GM19193 (cell line): ENCODE results near the gene KIAA0040.

Source experiments
- POLR2A ChIP-seq: IDR thresholded peaks from 4 replicates; pipeline ENCODE4 v1.6.1; 2011; ENCODE audit not compliant: insufficient read depth, insufficient read length; ENCODE audit errors: extremely low read depth

The KIAA0040 gene

GRCh38 chr1:175209493-175209921 lies 16.9 kb upstream of the KIAA0040 start:
- TF ChIP-seq POLR2A: no peak

- peak; percentile 38 for TF ChIP-seq POLR2A
These were observed 16.4 kb upstream of the KIAA0040 start for GRCh38 chr1:175208773-175209492.

DNA sequence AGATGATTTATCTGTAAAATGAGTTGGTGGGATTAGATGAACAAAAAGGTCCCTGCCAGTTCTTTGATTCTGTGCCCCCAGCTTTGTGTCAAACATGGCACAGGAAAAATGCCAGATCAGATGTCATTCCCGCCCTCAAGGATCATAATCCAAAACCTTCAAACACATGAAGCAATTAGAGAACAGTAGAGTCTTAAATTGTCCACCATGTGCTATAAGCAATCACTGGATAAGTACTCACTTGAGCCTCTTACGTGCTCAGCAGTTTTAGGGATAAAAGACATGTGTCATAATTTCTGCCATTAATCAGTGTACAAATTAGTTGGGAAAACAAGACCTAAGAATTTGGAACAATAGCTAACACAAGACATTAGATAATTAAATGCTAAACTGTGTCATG lies 15.4 kb upstream of the KIAA0040 start:
- no peak for TF ChIP-seq POLR2A

DNA sequence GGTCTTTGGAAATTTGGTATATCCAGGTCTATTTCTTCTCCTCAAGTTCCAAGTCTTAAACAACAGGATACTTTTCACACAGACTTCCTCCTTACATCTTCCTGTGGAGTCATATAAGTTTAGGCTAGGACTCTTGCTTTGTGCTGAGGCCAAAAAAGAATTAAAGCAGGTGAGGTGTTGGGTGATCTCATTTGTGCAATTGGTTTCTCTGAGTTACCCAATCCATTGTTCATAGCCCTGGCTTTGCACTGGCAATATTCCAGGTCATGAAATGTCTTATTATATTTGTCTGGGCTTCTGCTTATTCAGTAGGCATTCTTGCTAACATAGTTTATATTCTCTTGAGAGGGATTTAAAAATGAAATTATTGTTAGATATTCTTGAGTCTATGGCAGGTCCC lies 14.1 kb upstream of the KIAA0040 start:
- TF ChIP-seq POLR2A: no peak

DNA sequence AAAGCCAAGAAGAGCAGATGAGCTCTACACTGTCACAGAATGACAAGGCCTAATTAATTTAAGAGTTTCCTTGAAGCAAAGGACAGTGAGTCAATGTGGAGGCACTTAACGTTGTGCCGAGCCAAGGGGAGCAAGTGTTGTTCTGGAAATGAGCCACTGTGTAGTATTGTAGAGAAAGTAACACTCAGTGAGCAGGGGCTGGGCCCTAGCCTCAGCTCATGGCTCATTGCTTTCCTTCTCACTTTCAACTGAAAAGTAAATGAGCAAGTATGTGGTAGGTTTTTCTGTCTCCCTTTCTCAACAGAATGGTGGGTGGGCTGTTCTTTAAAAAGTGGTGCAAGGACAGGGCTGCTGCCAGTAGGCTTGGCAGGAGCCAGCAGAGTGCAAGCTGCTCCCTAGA lies 11.8 kb upstream of the KIAA0040 start:
- TF ChIP-seq POLR2A: no peak

DNA sequence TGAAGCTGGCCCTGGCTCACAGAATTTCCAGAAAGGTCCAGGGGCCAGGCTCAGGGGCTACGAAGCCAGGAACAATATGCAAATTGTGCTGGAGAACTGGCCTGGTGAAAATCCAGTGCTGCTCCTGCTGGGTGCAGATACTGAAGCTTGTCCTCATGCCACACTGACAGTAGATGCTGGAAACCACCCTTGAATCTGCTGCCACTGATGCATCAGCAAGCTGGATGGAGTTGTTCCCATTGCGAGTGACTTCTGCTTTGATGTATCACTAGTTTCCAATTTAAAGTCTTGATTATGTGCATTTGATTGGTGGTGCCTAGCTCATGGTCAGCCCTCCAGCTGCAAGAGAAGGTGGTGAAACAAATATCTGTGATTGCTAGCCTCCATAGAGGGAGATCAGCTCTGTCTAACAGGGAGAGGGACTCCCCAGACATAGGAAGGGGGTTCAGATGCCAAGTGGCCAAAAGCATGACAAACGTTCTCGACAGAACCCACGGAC lies 11.0 kb upstream of the KIAA0040 start:
- TF ChIP-seq POLR2A: no peak

GRCh38 chr1:175200678-175201521 lies 8.3 kb upstream of the KIAA0040 start:
- no peak for TF ChIP-seq POLR2A

DNA sequence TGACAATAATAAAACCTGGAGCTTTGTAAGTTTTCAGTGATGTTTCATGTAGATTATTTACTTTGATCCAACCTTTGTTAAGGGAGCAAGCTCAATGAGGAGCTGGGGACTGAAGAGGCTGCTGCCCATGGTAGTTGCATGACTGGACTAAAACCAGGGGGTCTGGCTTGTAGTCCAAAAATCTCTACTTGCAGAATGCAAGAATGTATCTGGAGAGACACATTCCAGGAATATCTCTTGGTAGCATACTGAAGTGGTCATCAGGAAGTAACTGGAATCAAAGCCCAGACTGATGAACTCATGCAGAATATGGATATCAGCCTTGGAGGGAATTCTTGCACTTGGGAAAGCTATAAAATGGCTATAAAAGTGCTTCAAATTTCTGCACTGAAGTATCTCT lies 5.8 kb upstream of the KIAA0040 start:
- no peak for TF ChIP-seq POLR2A

DNA sequence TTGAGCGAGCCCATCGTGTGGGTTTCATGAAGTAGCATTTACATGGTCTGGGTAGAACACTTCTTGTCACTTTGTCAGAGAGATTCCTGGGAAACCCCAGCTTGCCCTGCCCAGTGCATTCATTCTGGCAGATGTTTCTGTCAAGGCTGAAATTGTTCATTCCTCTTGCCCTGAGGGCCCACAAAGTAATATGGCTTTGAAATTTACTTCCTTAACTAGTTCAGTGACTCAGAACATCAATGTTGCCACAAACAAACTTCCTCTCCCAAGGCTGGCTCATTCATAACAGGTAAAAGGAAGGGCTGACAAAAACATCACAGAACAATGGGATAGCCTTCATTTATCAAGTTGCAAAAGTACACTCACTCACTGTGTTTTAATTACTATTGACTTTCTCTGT lies 5.0 kb upstream of the KIAA0040 start:
- TF ChIP-seq POLR2A: no peak

DNA sequence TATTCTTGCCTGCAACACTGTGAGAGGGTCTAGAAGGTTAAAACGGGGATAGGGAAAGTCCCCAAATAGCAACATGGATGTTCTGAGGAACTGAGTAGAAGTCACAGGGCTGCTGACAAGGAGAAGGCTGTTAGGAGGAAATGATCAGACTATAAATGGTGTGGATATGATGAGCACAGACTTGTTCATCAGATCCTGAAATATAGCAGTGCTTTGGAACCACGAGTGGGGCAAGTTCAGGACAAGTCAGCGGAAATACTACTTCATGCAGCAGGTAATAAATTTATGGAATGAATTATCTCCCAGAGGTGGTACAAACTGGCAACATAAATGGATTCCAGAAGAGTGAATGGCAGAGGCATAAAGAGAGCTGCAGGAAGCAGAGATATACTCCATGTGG lies 3.2 kb upstream of the KIAA0040 start:
- no peak for TF ChIP-seq POLR2A

DNA sequence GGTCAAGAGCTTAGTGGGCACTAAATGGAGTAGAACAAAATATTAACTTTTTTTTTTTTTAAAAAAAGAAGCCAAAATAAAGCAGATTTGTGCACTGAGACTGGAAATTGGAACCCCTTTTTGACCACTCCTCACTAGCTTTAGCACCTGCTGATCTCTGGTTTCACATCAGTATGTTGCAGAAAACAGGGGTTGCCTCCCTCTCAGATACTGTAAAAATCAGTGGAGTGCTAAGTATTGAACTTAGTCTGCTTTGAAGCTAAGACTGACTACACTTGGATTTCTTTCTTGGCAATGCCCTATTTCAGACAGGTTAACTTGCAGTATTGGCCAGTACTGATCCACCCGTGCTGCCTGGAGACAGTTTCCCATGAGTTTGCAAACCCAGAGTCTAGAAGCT lies 2.7 kb upstream of the KIAA0040 start:
- TF ChIP-seq POLR2A: no peak

- TF ChIP-seq POLR2A: no peak
These were observed 943 bp upstream of the KIAA0040 start for GRCh38 chr1:175193527-175193910.

GRCh38 chr1:175192111-175192629 lies 406 bp downstream of the KIAA0040 start:
- TF ChIP-seq POLR2A: no peak

DNA sequence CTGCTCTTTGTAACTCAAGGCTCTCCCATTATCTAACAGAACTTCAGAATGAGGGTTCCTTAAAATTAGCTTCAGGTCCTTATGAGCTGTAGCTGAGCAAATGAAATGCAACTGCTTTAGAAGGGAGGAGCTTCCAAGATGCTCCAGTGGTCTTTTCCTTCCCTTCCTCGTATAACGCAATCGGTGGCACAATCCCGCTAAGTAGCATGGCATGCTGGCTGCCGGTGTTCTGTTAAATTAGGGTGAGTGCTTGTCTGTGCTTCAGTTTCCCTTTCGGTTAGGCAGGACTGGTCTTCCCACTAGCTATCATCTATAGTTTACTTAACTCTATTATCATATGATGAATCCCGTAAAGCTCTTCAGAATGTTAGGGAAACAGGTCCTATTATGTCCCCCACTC lies 917 bp downstream of the KIAA0040 start:
- no peak for TF ChIP-seq POLR2A

- TF ChIP-seq POLR2A: peak; percentile 19
These were observed 3.6 kb downstream of the KIAA0040 start for GRCh38 chr1:175188936-175189335.
